ENCODE measurements around the gene BPGM.
A peak's percentile ranks its signal among the peaks of the same experiment; 100 is the strongest.

Gene BPGM

DNA sequence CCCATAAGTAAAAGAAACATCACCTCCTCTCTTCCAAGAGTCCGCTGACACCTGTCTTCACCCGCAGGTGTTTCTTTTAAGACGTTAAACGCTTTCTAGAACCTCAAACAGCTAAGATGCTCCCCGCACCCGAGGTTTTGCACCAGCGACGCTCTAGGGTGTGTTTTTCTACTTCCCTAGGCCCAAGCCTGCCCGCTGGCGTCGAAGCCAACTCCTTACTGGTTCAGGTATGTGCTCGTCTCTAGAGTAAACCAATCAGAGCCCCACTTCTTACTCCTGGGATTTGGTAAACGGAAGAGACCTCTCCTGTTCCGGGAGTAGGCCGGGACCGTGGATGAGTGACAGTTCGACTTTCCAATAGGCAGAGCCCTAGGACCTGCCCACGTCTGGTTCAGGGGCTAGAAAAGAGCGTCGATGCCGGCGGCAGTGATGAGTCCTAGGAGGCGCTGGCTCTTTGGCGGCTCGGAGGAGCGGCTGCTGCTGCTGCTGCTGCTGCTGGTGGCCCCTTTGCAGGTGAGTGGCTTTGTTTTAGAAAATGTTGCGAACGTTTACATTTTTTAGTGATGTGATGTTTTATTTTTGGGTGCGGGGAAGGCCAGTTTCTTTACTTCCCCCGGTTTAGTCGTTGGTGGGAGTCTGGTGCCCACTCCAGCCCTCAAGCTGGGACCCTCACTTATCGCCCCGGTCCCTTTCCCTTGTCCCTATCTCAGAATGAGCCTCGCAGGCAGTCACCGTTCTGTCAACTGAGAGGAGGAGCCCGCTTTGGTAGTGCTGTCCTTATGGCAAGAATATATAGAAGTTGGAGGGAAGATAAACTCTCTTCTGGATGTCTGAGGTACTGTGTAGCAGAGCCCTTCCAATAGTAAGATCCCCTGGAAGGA is at the start of gene BPGM:
Gene BPGM, plus strand, starts transcription at position 429 of the 881 bp plus-strand sequence. CDS start 14,655 bp downstream, outside the sequence.
- DNase-seq (ENCODE audit: low spot score): peak; percentile 98

DNA sequence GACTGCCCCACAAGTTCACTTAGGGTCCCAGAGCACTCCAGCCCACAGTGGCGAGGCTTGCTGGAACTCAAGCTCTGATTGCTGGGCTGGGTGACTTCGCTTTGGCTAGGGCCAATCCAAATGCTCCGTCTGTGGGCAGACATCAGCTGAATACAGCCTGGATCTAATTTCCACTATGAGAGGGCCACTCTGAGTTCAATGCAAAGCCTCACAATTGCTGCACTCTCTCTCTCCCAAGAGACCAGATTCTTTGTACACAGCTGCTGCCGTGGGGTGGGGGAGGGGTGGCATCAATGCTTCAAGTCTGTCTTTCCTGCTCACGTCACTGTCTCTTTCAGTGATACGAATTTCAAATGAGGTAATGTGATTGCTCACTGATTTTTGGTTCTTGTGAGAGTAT is 47.3 kb upstream of the BPGM start:
- no peak for DNase-seq (ENCODE audit: low spot score)

DNA sequence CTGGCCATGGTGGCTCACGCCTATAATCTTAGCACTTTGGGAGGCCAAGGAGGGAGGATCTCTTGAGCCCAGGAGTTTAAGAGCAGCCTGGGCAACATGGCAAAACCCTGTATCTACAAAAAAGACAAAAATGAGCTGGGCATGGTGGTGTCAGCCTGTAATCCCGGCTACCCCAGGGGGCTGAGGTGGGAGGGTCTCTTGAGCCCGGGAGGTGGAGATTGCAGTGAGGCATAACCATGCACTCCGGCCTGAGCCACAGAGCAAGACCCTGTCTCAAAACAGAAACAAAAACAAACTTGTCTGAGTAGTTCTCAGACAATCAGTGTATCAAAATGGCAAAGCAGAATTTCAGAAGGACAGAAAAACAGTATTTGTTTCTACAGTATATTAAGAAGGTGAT is 45.2 kb upstream of the BPGM start:
- no peak for DNase-seq (ENCODE audit: low spot score)

DNA sequence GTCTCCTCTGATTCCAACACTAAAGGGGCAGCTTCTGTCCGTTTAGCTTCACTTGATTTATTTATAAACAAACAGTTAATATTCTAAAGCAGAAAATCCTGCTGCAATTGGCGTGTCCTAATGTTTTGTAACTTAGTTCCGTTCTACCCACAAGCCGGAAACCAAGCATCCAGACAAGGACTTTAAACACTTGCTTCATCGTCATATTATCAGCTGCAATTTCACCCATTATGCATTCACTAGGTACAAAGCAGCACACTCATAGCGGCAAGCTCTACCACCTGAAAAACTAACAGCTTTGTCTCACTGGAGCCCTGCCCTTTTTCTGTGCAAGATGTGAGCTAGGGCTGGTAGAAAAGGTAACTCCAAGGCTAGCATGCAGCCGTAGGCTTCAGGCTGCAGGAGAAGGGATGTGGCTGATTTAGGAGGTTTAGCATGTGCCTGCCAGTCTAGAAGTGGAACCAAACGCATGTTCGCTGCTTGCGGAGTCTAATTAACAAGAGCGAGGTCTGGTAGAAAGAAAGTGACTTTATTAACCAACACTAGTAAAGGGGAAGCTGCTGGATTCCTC is 43.7 kb upstream of the BPGM start:
- peak; percentile 38 for DNase-seq (ENCODE audit: low spot score)

DNA sequence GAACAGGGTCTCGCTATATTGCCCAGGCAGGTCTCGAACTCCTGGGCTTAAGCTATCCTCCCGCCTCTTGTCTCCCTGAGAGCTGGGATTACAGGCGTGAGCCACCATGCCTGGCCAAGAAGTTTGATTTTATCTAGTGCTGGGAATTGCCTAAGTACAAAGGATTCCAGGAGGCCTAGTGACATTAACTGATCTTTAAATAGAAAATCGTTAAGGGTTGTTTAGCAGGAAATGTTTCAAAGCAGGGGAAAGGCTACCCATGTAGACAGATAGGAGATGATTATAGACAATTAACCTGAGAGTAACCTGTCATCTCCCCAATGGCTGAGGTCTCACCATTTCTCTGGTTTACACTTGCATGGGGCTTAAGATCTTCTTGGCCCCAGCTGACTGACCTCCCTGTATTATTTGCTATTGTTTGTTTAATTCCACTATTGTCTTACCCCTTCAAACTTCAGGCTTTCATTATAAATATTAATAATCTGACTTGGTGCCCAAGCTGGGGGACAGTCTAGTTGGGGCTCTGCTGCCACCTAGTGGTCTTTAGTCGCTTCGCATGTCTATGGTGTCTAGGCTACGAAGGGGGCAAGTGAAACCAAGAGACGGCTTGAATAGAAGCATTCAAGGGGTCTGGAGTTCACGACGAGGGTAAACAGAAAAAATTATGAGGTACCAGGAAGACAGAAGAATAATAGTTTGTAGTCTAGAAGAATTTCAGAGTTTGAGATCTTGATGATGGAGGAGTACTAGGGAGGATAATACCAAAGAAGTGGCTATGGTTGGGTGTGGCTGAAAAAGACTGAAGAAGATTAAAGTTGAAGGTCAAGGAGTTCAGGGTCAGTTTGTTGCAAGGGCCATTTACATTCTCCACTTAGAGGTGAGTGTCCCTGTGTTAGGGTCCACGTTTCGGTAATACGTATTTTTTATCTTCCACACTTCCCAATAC is 40.4 kb upstream of the BPGM start:
- DNase-seq (ENCODE audit: low spot score): peak; percentile 74

DNA sequence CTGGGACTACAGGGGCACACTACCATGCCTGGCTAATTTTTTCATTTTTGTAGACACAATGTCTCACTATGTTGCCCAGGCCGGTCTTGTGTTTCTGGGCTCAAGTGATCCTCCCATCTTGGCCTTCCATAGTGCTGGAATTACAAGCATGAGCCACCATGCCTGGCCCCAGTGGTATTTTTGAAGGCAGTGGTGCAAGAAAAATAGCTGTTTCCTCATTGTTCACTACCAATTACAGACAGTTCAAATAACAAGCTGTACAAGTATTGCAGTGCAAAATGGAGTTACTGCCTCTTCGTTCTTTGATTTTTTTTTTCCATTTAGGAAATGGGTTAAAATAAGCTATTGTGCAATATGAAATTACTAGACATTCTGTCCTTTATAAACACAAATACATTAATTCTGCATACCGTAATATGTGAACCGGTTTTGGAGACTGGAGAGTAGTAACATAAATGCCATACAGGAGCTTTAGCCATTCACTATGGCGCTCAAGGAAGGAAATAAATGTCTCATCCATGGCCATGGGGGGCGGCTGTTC is 35.0 kb upstream of the BPGM start:
- no peak for DNase-seq (ENCODE audit: low spot score)

DNA sequence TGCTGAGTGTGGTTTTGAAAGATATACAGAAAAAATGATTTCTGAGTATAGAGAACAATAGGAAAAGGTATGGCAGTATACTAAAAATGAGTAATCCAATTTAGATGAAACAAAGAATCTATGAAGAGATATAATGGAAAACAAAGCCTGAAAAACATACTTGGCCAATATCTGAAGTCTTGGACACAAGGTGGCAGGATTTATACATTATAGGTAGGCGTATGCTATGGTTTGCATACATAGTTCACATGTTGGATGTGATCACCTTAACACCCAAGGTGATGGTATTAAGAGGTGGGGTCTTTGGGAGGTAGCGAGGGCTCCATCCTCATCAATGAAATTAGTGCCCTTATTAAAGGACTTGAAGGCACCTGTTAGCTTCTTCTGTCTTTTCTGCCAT is 34.5 kb upstream of the BPGM start:
- no peak for DNase-seq (ENCODE audit: low spot score)

DNA sequence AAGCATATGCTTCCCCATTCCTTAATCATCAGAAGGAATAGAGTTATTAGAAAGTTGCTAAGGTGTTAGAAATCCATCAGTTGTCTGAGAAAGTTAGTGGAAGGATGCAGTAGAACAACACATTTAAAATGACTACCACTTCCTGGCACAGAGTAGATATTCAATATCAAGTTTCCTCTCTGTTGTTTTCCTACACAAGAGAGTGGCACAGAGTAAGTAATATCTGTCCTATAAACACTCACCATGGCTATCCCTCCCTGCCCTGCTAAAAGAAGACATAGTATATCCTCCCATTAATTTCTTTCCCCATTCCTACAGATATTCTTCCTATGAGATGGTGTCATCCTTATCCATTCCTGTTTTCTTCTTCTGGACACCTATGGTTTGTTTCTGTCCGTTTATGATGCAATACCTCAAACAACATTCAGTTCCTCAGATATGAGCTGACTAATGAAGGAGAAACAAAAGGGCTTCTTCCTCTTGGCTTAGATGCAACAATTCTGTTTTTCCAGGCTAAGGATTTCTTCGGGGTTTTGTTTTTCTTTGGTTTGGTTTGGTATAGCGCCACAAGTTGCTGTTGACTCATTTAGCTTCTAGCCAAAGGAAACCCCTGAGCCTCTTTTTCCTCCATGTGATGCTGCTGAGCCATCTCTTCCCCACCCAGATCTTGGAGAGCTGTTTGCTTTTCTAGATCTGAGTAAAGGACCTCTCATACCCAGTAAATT is 32.9 kb upstream of the BPGM start:
- peak; percentile 83 for DNase-seq (ENCODE audit: low spot score)

DNA sequence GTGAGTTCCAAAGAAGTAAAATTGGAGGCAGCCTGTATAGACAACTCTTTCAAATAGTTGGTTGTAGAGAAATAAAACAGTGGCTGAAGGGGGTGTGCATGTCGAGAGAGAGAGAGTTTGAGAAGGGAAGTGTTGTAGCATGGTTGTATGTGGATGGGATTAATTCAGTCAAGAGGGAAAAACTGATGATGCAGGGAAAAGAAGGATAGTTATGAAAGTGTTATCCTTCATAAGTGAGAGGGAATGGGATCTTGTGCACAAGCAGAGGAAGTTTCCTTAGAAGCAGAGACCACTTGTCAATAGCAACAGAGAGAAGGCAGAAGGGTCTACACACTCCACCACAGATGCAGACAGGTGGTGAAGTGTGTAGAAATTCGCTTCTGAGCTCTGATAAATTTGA is 30.0 kb upstream of the BPGM start:
- no peak for DNase-seq (ENCODE audit: low spot score)

DNA sequence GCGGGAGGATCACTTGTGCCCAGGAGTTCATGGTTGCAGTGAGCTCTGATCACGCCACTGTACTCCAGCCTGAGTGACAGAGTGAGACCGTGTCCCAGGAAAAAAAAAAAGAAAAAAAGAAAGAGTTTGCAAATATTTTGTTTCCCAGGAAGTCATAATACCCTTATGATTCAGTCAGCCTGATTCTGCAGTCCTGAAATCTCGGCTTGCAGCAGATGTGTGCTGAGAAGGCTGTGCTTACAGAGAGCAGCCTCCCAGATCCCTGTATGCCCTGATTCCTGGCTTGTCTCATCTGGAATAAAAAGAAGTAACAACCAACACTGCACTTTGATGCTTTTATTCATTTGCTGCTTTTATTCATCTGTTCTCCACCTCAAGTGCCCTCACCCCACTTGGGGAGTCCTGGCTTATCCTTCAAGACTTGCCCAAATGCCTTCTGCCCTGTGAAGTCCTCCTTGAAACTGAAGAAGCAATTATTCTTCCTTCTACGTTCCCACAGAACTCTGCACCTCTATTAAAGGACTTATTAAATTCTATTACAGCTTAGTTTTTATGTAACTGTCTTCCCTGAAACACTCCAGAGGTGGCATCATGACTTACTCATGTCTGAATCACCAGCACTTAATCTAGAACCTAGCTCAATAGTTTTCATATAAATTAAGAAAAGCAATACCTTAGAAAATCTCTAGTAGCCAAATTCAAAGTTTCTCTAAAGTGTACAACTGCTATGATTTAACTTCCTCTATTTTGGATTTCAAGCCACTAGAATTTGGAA is 27.7 kb upstream of the BPGM start:
- DNase-seq (ENCODE audit: low spot score): peak; percentile 17

DNA sequence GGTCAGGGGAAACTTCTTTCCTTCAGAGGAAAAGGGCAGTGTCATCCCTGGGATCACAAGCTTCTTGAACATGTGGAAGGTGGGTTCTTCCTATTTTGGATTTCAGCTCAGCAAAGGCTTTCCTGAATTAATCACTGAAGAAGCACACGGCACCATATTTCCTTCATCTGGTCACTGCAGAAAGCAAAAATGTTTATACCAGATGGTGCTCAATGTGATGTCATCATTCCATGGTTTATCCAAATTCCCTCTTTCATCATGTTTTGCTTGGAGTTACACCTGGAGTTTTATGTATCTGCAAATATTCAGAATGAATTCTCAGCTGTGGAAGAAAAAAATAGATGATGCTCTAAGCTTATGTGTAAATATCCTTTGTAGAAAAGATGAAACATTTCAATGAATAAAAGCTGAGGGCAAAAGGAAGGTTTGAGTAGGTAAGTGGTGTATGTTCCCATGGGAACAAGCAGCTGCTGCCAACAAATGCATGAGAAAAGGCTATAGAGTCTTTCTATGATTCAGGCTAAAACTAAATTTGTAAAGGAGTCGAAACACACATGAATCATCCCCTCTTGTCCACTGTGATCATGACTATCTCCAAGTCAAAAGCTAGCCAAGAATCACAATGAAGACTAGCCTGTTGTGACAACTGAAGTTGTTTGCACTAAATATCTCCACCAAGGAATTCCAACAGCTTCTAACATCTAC is 26.9 kb upstream of the BPGM start:
- peak; percentile 40 for DNase-seq (ENCODE audit: low spot score)

DNA sequence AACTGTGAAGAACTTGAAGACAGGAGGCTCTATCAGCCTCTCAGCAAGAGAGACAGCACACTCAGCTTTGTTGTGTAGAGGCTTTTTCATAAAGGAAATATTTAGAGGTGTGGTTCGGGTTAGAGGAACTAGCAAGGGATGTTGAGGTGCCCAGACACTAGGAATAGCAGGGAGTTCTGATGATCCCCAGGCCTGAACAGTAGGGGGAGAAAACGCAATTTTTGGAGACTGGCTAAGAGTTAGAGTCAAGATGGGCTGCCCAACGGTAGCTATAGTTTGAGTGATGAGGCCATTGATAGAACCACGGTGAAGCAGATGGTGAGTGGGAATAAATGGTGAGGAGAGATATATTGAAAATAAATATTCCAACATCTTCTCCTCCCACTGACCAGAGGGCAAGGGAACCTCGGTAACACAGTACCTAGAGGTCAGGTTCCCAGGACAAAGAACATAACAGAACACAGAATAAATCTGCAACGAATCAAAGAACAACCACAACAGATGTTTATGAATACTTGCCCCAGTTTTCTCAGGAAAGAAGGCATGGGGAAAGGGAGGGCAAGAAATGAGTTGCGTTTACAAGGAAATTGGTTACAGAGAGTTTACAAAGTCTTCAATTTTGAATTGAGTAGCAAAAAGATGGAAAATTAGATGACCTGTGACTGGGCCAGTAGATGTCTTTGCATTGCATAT is 24.2 kb upstream of the BPGM start:
- DNase-seq (ENCODE audit: low spot score): no peak

DNA sequence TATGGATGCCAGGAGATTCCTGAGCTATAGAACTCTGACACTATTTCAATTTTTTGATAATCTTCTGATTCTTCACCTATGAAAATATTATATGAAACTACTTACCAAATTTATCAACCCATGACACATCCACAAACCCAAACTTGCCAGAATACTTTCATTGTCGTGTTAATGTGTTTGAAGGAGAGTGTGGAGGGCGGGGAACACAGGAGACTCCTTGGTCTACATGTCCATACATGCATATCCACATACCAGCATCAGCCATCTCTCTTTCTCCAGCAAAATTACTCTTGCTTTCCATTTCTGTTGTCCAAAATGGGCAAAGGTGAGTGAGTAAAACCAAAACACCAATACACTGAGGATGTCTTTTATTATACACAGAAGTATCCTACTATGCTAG is 23.5 kb upstream of the BPGM start:
- no peak for DNase-seq (ENCODE audit: low spot score)

DNA sequence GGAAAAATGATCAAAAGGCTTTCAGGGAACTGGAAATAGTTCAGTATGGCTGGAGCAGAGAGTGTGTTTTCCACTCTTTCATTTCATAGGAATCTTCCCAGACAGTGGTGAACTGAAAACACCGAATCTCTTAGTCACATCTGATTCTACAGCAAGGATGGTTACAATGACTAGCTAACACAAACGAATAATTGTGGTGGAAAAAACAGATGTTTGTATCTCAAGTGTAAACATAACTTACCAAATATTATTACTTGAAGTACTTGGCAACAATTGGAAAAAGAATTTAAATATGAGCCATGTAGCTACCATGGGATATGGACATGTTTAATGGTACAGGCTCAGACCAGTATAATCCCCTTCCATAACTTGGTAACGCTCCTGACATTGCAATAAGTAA is 21.1 kb upstream of the BPGM start:
- no peak for DNase-seq (ENCODE audit: low spot score)

DNA sequence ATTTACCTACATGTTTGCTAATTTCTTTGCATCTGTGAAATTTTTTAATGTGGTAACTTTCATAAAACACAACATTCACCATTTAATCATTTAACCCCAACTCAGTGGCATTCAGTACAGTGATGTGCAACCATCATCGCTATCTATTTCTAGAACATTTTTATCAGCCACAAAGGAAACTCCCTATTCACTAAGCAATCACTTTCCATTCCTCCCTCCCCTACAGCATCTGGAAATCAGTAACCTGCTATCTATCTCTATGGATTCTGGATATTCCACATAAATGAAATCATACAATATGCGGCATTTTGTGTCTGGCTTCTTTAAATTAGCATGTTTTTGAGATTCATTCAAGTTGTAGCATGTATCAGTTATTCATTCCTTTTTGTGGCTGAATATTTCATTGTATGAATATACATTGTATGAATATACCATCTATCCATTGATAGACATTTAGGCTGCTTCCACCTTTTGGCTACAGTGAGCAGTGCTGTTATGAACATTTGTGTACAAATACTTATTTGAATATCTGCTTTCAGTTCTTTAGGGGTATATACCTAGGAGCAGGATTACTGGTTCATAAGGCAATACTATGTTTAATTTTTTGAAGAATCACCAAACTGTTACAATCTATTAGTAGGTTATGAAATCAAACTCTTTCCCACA is 19.4 kb upstream of the BPGM start:
- no peak for DNase-seq (ENCODE audit: low spot score)

DNA sequence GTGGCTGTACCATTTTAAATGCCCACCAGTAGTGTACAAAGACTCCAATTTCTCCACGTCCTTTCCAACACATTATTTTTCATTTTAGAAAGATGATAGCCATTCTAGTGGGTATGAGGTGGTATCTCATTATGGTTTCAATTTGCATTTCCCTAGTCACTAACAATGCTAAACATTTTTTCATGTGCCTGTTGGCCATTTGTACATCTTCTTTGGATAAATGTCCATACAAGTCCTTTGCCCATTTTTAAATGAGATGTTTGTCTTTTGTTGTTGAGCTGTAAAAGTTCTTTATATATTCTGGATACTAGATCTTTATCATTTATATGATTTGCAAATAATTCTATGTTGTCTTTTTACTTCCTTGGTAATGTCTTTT is 18.9 kb upstream of the BPGM start:
- DNase-seq (ENCODE audit: low spot score): no peak

DNA sequence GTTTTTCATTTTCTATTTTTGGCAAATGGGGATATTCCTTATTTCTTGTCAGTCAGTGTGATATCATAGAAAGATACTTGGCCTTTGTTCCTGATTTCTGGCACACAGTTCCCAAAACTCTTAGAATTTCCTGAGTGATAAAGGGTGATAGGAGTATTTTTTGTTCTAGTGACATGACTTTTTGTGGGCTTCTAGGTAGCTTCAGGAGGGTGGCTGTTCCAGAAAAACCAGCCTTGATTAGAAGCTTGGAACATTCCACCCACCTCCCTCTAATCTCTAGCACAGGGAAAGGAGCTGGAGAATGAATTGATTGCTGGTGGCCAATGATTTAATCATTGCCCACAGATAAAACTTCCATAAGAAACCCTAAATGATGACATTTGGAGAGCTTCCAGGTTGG is 17.2 kb upstream of the BPGM start:
- DNase-seq (ENCODE audit: low spot score): no peak

DNA sequence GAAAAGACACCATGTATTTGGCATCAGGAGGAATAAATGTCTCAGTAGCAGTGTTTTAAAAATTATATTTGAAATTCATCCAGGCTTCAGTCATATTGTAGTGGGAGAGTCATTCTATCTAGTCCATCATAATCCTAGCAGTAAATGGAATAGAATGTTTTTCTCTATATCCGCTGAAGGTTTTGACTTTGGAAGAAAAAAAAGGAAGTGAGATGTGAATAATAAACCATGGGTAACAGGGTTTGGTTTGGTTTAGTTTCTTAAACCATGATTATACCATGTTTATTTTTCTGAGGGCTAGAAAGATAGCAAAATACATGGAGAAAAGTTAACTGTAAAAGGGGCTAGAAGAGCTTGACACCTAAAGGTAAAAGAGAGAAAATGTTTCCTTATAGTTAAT is 16.4 kb upstream of the BPGM start:
- no peak for DNase-seq (ENCODE audit: low spot score)

DNA sequence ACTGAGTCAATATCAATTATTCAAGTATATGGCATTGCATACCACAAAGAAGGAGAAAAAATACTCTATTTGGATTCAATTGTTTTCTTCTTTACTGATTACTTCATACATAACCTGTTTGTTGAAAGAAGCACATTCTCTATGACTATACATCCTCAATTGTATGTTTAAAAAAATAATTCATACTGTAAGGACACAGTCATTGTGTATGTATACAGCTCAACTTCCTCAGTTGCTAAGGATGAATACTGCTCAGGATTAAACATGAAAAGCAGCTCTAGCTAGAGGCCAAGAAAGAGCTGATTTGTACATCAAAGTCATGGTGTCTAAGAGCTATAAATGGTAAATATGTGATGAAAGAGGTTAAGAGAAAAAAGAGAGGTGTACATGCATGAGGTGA is 15.8 kb upstream of the BPGM start:
- no peak for DNase-seq (ENCODE audit: low spot score)

Data from GM03348 (cell line).